Uterus (tissue), 2 donors: ENCODE results near the gene MCOLN2.

ENCODE experiments used
- CTCF ChIP-seq, 4 experiments: fragments of 200-600 bp in 2 of 4; fragments of 450-650 bp in 2 of 4; sonication (generic) in 2 of 4; IDR thresholded peaks; one replicate each; pipeline ENCODE4 v1.5.1; 2016 to 2019; ENCODE audit warnings: antibody characterized with exemption in 4 of 4, mild to moderate bottlenecking in 2 of 4, moderate library complexity in 1 of 4
- POLR2A ChIP-seq, 2 donors: fragments of 450-650 bp; IDR thresholded peaks; one replicate each; pipeline ENCODE4 v1.6.1; 2016; ENCODE audit warnings: antibody characterized with exemption in 2 of 2, mild to moderate bottlenecking in 1 of 2, moderate library complexity in 1 of 2

GRCh38 chr1:85025940-85026339, 29.0 kb upstream of the MCOLN2 start:
- TF ChIP-seq CTCF (IDR thresholded peaks at IDR 0.05) (no peak), POLR2A (IDR thresholded peaks at IDR 0.05) (no peak)
